Neural progenitor cell (in vitro differentiated cells): Measurements from ENCODE around the gene KCNG3.

Experiments used
- EZH2 ChIP-seq: fragments of 200-600 bp; sonication (generic); IDR thresholded peaks from 2 replicates; pipeline ENCODE4 v1.6.1; 2017; ENCODE audit warnings: antibody characterized with exemption, mild to moderate bottlenecking, moderate library complexity
- TF ChIP-seq, protein P1 (sequence below): fragments of 200-600 bp; sonication (generic); IDR thresholded peaks from 2 replicates; pipeline ENCODE4 v1.5.1; 2017; ENCODE audit warnings: antibody characterized with exemption, mild to moderate bottlenecking

DNA sequence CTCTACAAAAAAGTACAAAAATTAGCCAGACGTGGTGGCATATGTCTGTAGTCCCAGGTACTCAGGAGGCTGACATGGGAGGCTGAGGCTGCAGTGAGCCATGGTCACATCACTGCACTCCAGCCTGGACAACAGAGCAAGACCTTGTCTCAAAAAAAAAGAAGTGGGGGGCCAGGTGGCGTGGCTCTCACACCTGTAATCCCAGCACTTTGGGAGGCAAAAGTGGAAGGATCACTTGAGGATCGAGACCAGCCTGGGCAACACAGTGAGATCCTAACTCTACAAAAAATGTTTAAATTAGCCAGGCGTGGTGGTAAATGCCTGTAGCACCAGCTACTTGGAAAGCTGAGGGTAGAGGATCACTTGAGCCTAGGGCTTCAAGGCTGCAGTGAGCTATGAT, 23.1 kb downstream of the KCNG3 start:
- TF ChIP-seq, protein P1, sequence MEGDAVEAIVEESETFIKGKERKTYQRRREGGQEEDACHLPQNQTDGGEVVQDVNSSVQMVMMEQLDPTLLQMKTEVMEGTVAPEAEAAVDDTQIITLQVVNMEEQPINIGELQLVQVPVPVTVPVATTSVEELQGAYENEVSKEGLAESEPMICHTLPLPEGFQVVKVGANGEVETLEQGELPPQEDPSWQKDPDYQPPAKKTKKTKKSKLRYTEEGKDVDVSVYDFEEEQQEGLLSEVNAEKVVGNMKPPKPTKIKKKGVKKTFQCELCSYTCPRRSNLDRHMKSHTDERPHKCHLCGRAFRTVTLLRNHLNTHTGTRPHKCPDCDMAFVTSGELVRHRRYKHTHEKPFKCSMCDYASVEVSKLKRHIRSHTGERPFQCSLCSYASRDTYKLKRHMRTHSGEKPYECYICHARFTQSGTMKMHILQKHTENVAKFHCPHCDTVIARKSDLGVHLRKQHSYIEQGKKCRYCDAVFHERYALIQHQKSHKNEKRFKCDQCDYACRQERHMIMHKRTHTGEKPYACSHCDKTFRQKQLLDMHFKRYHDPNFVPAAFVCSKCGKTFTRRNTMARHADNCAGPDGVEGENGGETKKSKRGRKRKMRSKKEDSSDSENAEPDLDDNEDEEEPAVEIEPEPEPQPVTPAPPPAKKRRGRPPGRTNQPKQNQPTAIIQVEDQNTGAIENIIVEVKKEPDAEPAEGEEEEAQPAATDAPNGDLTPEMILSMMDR, result no peak
- no peak for TF ChIP-seq EZH2
